CD4-positive, alpha-beta T cell (primary cell): ENCODE data around the gene CD247. TPM values are rescaled to one million over a fixed set of nuclear protein-coding genes. Genes with fewer than 3 reads are reported as not detected.

Experiments
- ATAC-seq: fragments of 200-7000 bp; cut with Tn5 transposase; one replicate; pipeline ENCODE4 v1.10.0; 2022; ENCODE audit warnings: mild to moderate bottlenecking; ENCODE audit not compliant: poor library complexity
- CTCF ChIA-PET: fragments of 350-600 bp; sonication (Branson Sonifier 250); formaldehyde crosslinking; loops from one replicate; lab custom pipeline; 2021; ENCODE audit warnings: antibody characterized with exemption, inconsistent platforms; lab: Charles Lee
- POLR2A ChIA-PET: fragments of 350-600 bp; sonication (Branson Sonifier 250); formaldehyde crosslinking; loops from one replicate; lab custom pipeline; 2021; ENCODE audit warnings: antibody characterized with exemption, inconsistent platforms; lab: Charles Lee
- DNase-seq, 14 experiments: peaks; one replicate each; pipeline ENCODE4 v3.0.0-alpha.2; 2013 to 2020; ENCODE audit warnings: mixed read lengths in 2 of 14
- H3K27ac ChIP-seq, 2 donors: one replicate each; pipeline versions ENCODE4 v1.5.1 to v1.7.0; 2013; ENCODE audit warnings: low read length in 2 of 2, low read depth in 1 of 2, mild to moderate bottlenecking in 1 of 2
- H3K27me3 ChIP-seq, 2 experiments: 1 replicate in 1 of 2; 2 replicates in 1 of 2; pipeline versions ENCODE4 v1.6.1 to v1.7.0; 2013; ENCODE audit warnings: low read length in 2 of 2, control low read depth in 1 of 2, mild to moderate bottlenecking in 1 of 2, moderate library complexity in 1 of 2; ENCODE audit not compliant: insufficient read depth in 2 of 2, control insufficient read depth in 1 of 2
- H3K36me3 ChIP-seq: one replicate; pipeline ENCODE4 v1.6.1; 2013; ENCODE audit warnings: low read length, control low read depth; ENCODE audit not compliant: insufficient read depth
- H3K4me1 ChIP-seq: one replicate; pipeline ENCODE4 v1.6.1; 2013; ENCODE audit warnings: low read length, control low read depth; ENCODE audit not compliant: insufficient read depth
- H3K4me3 ChIP-seq: one replicate; pipeline ENCODE4 v1.5.1; 2013; ENCODE audit warnings: mild to moderate bottlenecking, low read length, moderate library complexity
- H3K9me3 ChIP-seq, 2 experiments: 1 replicate in 1 of 2; 2 replicates in 1 of 2; pipeline versions ENCODE4 v1.6.1 to v1.7.0; 2013; ENCODE audit warnings: low read length in 2 of 2, mild to moderate bottlenecking in 2 of 2, control low read depth in 1 of 2, moderate library complexity in 1 of 2; ENCODE audit not compliant: control insufficient read depth in 1 of 2, insufficient read depth in 1 of 2
- H3K27ac Mint-ChIP-seq: one replicate; pipeline ENCODE4 v1.8.0; 2020; ENCODE audit warnings: mixed read lengths
- H3K27me3 Mint-ChIP-seq: one replicate; pipeline ENCODE4 v1.8.0; 2021; ENCODE audit warnings: mixed read lengths
- H3K36me3 Mint-ChIP-seq: one replicate; pipeline ENCODE4 v1.8.0; 2021; ENCODE audit warnings: low read depth, mixed read lengths
- H3K4me1 Mint-ChIP-seq: one replicate; pipeline ENCODE4 v1.8.0; 2021; ENCODE audit warnings: low read depth, mixed read lengths
- H3K4me3 Mint-ChIP-seq: one replicate; pipeline ENCODE4 v1.8.0; 2020; ENCODE audit warnings: mild to moderate bottlenecking, mixed read lengths
- H3K9me3 Mint-ChIP-seq: one replicate; pipeline ENCODE4 v1.8.0; 2020; ENCODE audit warnings: mixed read lengths
- CTCF ChIP-seq: fragments of 200-600 bp; IDR thresholded peaks from one replicate; pipeline ENCODE4 v1.8.0; 2022; ENCODE audit warnings: antibody characterized with exemption, mild to moderate bottlenecking
- intact Hi-C, 2 experiments: fragments of 100-400 bp; cut with DNase I in 1 of 2; cut with micrococcal nuclease in 1 of 2; formaldehyde crosslinking; loops; one replicate each; pipeline versions ENCODE4 v1.15.1 to v1.9.0; 2023 to 2025; cut with DNase I, micrococcal nuclease
- total RNA-seq, 174 experiments: library from RNA in 2 of 174; stranded (reverse) in 2 of 174; gene quantifications; one replicate each; pipeline ENCODE4 v1.2.3 and lab custom pipeline; 2021 to 2026

Gene CD247
- total RNA-seq, 2 experiments from 2014 or later = 355 to 378 TPM

- H3K9me3 ChIP-seq = no peaks in the 10 kb centered on the region
- H3K36me3 ChIP-seq = peaks cover 19% of the 10 kb centered on the region
- no peaks in the 10 kb centered on the region for H3K27me3 ChIP-seq
- Mint-ChIP-seq H3K4me1 (peaks cover 8% of the 10 kb centered on the region), H3K9me3 (no peaks in the 10 kb centered on the region), H3K4me3 (no peak overlapping the region), H3K27ac (no peak overlapping the region), H3K36me3 (peaks cover 33% of the 10 kb centered on the region), H3K27me3 (no peaks in the 10 kb centered on the region)
- DNase-seq (no peak), ATAC-seq (no peak)
- POLR2A ChIA-PET = interaction anchor here (0.6 kb wide), 2 partner anchors 54 to 527 kb away, joined by 3 read pairs; no protein-coding TSS in a partner anchor
- intact Hi-C loops = loop anchor here (10.0 kb wide), 2 partner anchors 64 to 154 kb away; no protein-coding TSS in a partner anchor
- no peak for TF ChIP-seq CTCF
- CTCF ChIA-PET = interaction anchor here (1.7 kb wide), 1 partner anchor 114 kb away, joined by 5 read pairs; no protein-coding TSS in a partner anchor
- no peak overlapping the region for H3K4me3 ChIP-seq
- no peaks in the 10 kb centered on the region for H3K4me1 ChIP-seq
- no peak overlapping the region for H3K27ac ChIP-seq
Observed at GRCh38 chr1:167419245-167419644, 99.1 kb downstream of the CD247 start.

DNA sequence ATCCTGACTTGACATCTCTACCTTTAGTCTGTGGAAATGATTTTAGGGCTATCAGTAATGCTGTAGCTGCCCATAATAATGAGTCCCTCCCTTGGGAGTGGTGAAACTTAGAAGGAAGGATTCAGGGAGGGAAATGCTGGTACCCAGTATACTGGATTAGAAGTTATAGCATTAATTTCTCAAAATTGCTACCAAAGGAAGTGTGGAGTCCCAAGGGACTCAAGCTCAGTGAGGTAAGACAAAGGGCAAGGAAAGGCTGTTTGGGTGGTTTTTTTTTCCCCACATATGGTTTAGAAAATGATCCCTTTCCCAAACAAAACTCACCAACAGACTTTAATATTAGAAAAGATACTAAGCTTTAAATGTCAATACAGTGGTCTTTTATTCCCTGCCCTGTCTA is 99.9 kb downstream of the CD247 start:
- H3K27me3 Mint-ChIP-seq = no peaks in the 10 kb centered on the region
- H3K27ac ChIP-seq = no peak overlapping the region
- H3K4me1 Mint-ChIP-seq = peaks cover 8% of the 10 kb centered on the region
- H3K27ac Mint-ChIP-seq = no peak overlapping the region
- ChIA-PET CTCF (interaction anchor here (1.1 to 1.7 kb wide), 2 partner anchors 9 to 115 kb away, joined by 3 to 5 read pairs; no protein-coding TSS in a partner anchor), POLR2A (interaction anchor here (0.6 kb wide), 1 partner anchor 55 kb away, joined by 3 read pairs; no protein-coding TSS in a partner anchor)
- no peak for TF ChIP-seq CTCF
- intact Hi-C loops = loop anchor here (10.0 kb wide), 2 partner anchors 64 to 154 kb away; no protein-coding TSS in a partner anchor
- peaks cover 38% of the 10 kb centered on the region for H3K36me3 Mint-ChIP-seq
- DNase-seq (no peak), ATAC-seq (no peak)
- H3K9me3 Mint-ChIP-seq = no peaks in the 10 kb centered on the region
- no peaks in the 10 kb centered on the region for H3K27me3 ChIP-seq
- no peaks in the 10 kb centered on the region for H3K9me3 ChIP-seq
- H3K4me1 ChIP-seq = no peaks in the 10 kb centered on the region
- no peak overlapping the region for H3K4me3 Mint-ChIP-seq
- peaks cover 21% of the 10 kb centered on the region for H3K36me3 ChIP-seq
- no peak overlapping the region for H3K4me3 ChIP-seq

DNA sequence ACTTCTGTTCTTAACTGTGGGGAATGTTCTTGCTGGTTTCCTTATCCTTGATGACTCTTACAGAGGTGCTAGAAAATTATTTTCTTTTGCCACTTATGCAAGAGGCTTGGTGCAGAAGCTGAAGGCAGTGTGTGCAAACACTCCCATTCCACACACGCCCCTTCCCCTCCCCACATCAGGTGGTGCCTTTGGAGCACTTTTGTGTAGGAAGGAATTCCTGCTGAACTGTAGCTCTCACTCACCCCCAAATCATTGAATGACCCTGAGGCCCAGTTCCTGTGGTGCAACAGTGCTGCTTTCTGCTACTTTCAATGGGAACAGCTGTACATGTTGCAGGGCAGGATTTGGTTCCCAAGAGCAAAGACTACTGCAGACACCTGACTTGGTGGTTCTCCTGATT is 101.8 kb downstream of the CD247 start:
- peaks cover 29% of the 10 kb centered on the region for H3K36me3 ChIP-seq
- no peaks in the 10 kb centered on the region for H3K9me3 Mint-ChIP-seq
- ChIA-PET POLR2A (no interaction called here), CTCF (no interaction called here)
- no peak overlapping the region for H3K27ac ChIP-seq
- H3K27me3 Mint-ChIP-seq = no peaks in the 10 kb centered on the region
- H3K4me1 ChIP-seq = no peaks in the 10 kb centered on the region
- no peaks in the 10 kb centered on the region for H3K27me3 ChIP-seq
- no peak for TF ChIP-seq CTCF
- H3K4me3 Mint-ChIP-seq = no peak overlapping the region
- H3K4me3 ChIP-seq = no peak overlapping the region
- no peak for DNase-seq
- H3K27ac Mint-ChIP-seq = no peak overlapping the region
- H3K4me1 Mint-ChIP-seq = peaks cover 8% of the 10 kb centered on the region
- ATAC-seq = no peak
- intact Hi-C loops = loop anchor here (10.0 kb wide), 2 partner anchors 62 to 152 kb away; no protein-coding TSS in a partner anchor
- H3K36me3 Mint-ChIP-seq = peaks cover 56% of the 10 kb centered on the region
- no peaks in the 10 kb centered on the region for H3K9me3 ChIP-seq
